ENCODE data around the gene DQX1.

DQX1 gene

DNA sequence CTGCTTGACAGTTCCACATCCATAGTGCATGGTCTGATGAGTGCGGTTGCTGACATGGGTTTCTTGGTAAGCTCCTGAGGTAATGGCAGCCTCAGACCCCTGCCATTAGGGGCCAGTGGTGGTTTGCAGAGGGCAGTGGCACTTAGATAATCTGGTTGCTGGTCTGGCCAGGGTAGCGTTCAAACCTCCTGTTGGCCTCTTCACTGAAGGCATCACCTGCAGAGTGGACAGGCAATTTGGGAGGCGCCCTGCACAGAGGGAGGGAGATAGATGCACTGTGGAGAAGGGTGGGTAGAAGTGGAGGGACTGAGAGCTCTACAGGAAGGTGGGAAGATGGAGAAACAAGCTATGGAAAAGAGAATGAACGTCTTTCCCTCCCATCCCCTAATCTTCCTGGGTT, 7.4 kb upstream of the DQX1 start:
- in situ Hi-C loops (cut with MboI; ENCODE audit: low sequenced_read_pairs), result no loop called here

DNA sequence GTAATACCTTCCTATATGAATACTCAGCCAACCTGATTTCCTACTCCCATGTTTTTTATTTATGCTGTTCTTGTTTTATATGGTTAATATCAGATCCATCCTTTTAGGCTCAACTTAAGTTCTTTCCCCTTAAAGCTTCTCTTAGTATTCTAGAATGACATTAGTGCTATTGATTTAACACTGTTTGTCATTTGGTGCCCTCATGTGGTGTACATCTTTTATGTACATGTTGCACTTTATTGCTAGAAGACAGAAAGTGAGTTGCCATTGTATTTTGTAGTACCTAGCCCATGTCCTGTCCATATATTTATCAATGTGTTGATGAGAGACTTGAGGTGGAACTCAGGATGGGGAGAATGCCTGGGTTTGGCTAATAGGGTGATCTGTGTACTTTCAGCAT, 6.2 kb upstream of the DQX1 start:
- in situ Hi-C loops (cut with MboI; ENCODE audit: low sequenced_read_pairs), result no loop called here

DNA sequence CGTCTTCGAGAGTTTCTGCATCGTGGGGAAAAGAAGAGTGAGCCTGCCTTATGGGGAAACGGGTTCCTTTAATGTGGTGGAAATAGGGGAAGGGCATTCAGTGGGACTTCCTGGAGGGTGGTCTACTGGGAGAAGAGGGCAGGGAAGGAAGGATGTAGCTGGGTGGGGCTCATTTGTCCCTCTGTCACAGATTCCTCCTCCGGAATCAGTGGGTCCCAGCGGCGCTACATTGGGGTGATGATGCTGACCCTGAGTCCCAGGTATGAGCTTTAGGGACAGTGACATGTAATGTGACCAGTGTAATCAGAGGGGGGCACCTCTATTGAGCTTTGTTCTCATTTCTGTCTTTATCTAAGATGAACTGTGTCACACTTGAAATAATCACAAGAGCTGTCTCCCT, 5.6 kb upstream of the DQX1 start:
- in situ Hi-C loops (cut with MboI; ENCODE audit: low sequenced_read_pairs), result no loop called here

DNA sequence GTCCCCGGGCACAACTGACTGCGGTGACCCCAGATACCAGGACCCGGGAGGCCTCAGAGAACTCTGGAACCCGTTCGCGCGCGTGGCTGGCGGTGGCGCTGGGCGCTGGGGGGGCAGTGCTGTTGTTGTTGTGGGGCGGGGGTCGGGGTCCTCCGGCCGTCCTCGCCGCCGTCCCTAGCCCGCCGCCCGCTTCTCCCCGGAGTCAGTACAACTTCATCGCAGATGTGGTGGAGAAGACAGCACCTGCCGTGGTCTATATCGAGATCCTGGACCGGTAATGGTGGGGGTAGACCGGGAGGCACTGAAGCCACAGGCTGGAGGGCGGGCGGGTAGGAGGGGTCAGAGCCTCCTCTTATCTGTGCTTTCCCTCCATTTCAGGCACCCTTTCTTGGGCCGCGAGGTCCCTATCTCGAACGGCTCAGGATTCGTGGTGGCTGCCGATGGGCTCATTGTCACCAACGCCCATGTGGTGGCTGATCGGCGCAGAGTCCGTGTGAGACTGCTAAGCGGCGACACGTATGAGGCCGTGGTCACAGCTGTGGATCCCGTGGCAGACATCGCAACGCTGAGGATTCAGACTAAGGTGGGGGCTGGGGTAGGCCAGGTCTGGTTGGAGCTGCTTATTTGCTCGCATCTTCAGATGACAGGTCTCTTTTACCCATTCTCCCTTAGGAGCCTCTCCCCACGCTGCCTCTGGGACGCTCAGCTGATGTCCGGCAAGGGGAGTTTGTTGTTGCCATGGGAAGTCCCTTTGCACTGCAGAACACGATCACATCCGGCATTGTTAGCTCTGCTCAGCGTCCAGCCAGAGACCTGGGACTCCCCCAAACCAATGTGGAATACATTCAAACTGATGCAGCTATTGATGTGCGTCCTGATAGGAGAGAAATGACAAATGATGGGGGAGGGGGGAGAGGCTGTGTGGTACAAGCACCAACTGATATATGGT, 4.5 kb upstream of the DQX1 start:
- in situ Hi-C loops (cut with MboI; ENCODE audit: low sequenced_read_pairs), result no loop called here

DNA sequence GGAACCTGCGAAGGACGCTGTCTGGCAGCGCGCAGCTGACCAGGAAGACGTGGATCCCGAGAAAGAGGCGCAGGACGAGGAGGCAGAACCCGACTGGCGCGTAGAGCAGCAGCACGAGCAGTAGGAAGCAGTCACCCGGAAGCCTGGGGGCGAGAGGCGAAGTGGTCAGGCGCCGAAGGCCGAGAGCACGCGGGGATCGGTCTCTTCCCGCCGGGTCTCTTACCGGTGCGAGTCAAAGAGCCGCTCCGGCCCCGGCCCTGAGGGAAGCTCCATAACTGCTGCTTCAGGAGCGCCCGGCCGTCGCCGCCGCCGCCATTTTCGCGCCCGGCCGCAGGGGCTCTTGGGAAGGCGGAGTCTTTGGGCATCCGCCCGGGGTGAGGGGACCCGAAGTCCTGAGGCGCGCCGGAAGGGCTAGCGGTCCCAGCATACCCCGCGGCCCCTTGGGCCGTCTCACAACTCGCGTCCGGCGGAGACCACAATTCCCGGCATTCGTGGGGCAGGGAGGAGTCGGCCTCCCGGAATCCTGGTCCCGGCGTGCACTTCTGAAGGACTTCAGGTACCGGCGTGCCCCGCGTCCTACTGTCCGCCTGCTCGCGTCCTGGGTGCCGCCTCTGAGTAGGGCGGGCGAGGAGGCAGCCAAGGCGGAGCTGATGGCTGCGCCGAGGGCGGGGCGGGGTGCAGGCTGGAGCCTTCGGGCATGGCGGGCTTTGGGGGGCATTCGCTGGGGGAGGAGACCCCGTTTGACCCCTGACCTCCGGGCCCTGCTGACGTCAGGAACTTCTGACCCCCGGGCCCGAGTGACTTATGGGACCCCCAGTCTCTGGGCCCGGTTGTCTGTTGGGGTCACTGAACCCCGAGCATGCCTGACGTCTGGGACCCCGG, 3.6 kb upstream of the DQX1 start, which contains the start of the genes AUP1 and HTRA2:
Gene AUP1 (minus strand): TSS at position 350 of the 882 bp plus-strand sequence. CDS start 77 bp downstream, at position 273.
Gene HTRA2 (plus strand): TSS at position 577 of the 882 bp plus-strand sequence. CDS start 74 bp downstream, at position 651.
- in situ Hi-C loops (cut with MboI; ENCODE audit: low sequenced_read_pairs), result no loop called here

DNA sequence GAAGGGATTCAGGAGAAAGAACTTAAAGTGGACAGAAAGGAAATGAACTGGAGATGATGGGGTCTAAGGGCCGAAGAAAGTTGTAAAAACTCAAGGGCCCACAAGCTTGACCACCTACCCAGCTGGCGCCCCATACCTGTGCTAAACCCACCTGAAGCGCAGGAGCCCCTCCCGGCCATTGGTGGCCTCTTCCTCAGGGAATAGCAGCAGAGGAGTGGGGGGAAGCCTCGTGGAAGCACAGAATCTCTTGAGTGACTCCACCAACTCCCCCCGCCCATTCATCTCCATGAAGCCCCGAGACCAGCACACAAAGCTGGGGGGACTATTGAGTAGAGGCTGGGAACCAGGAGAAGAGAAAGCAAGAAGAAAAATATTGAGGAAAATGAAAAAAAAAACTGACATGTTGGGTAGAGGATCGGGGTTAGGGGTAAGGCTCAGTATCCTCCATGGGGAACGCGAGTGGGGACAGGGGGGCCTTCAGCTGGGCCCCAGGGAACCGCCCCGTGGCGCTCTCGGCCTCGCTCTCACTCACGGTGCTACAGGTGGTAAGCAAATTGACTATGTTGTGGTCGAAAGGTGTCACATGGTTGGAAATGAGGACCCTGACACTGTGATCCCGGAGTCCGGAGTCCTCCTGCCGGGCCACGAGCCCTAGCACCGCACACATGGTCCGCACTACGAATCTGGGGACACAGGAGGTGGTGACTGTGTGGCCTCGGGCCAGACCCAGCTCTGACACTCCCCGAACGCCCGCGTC, 2.7 kb upstream of the DQX1 start:
- in situ Hi-C loops (cut with MboI; ENCODE audit: low sequenced_read_pairs), result no loop called here

DNA sequence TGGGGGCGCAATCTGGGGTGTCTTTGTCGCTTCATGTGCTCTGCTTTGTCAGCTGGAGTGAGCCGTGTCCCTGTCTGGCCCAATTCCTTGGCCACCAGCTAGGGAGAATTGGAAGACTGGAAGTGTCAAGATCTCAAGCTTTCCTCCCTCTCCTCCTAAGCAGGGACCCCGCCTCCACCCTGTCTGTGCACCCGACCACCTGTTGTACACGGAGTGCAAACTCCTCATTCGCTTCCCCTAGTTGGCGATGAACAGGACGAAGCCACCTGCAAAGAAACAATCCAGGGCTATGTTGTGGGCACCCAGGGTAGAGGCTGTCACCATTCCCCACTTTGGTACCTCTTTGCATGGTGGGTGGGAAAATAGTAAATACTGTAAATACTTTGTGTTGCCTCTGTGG, 1.7 kb upstream of the DQX1 start:
- in situ Hi-C loops (cut with MboI; ENCODE audit: low sequenced_read_pairs), result no loop called here

DNA sequence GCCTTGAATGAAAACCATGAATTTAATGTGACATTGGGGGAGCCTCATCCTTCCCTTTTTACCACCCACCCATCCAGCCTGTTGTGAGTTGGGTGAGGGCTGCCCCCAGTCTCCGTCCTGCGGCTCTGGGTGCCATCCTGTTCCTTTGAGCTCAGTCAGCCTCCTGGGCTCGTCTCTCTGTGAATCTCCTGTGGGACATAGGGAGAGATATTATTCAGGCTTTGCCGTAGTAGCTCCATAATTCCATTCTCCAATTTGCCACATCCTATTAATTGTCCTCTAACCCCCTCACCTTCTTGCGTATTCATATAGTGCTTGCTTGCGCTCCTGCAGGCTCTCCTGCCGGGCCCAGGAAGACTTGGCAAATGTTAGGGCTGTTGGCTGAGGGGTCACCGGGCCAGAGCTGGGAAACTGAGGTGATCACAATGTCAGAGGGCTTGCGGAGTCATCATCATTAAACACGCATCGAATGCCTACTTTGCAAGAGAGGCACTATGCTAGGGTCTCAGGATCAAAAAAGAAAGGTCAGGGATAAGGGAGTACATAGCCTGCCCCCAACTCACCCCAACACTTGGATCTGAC, 709 bp upstream of the DQX1 start:
- in situ Hi-C loops (cut with MboI; ENCODE audit: low sequenced_read_pairs), result no loop called here

DNA sequence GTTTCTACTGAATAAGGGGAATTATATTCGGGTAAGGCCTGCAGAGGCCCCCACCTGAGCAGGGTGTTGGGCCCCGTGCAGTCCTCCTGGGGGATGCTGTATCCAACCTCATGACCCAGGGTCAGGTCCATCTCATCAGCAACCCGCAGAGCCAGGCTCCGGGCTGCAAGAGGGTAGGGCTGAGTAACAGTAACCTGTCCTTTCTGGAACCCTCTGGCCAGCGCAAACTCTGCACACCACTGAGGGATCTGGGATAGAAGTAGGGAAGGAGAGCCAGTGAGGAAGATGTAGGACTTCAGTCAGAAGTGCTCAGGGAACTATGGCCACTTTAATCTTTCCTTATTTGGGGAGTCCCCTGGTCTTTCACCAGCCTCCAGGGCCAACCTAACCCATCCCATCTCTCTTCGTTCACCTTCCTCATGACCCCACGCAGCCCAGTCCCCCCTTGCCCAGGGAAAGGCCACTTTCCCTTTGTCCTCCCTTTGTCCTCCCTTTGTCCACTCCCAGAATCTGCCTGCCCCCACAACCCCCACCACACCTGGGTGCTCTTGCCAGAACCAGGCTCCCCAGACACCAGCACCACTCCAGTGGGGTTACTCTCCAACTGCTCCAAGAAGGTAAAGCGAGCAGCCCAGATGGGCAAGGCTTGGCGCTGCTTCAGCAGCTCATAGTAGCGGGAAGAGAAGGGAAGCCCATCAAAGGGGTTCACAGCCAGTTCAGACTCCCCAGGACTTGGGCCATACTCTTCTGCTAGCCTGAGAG, 895 bp downstream of the DQX1 start:
- in situ Hi-C loops (cut with MboI; ENCODE audit: low sequenced_read_pairs), result no loop called here

DNA sequence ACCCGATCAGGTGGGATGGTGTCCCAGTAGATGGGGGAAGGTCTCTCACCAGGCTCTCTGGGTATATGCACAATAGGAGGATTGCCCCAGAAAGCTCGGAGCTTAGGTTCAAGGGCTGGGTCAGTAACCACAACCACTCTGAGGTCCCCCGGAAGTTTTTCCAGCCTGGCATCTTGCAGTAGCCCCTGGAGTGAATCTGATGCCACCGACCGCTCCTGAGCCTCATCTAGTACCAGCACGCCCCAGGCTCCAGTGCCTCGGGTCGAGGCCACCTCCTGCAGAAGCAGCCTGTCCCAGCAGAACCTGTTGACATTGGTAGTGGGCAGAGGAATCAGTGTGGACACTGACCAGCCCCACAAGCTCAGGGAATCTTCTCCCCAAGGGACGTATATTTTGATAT, 2.0 kb downstream of the DQX1 start:
- in situ Hi-C loops (cut with MboI; ENCODE audit: low sequenced_read_pairs), result no loop called here

DNA sequence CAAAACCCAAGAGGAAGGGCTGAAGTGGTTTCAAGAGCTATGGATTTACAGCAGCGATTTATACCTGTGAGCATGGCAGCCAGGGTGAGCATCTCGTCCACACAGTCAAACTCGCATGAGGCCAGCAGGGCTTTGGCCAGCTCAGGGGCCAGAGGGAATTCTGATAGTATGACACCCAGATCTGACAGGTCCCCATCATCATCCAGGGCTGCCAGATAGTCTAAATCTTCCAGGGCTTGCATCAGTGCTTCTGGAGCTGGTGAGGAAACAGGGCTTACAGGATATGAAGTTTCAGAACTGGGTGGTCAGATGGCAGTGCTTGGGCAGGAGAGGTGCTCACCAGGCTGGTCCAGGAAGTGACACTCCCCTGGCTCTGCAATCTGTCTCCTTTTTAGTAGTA, 3.5 kb downstream of the DQX1 start:
- in situ Hi-C loops (cut with MboI; ENCODE audit: low sequenced_read_pairs), result no loop called here

DNA sequence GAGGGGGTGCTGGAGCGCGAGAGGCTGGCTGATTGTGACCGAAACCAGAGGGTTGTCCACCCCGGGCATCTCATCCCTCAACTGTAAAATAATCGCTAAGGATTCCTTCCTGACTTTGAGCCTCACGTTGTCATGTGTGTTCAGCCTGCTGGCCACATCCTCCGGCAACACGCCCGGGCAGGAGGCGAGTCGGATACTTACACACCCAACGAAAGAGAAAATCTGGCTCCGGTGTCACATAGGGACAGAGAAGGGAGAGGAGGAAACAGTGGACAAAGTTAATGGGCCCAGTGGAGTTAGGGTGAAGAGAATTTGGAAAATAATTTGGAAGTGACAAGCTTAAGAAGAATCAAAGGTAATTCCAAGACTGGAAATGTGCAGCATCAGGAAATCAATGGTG, 9.4 kb downstream of the DQX1 start:
- in situ Hi-C loops (cut with MboI; ENCODE audit: low sequenced_read_pairs), result no loop called here

DNA sequence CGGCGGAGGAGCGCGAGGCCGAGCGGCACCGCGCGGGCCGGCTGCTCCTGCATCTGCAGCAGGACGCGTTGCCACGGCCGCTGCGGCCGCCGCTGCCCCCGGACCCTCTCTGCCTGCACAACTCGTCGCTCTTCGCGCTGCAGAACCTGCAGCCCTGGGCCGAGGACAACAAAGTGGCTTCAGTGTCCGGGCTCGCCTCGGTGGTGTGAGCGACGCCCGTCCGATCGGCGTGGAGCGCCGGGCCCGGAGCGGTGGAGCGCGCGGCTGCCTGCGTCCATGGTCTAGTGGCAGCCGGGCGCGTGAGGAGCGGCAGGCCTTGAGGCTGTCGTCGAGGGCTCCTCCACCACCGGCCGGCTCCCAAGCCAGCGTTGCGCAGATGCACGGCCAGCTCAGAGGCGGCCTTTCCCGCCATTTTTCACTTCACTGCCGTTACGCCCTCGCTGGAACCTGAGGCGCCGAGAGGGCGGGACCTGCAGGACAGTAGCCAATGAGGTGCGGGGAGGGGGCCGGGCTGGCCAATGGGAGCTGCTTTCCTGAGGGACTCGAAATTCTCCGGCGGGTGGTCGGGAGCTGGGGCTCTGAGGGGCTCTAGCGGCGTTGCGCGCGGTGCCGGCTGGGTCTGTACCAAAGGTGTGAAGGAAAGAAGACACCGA, 9.9 kb downstream of the DQX1 start:
- in situ Hi-C loops (cut with MboI; ENCODE audit: low sequenced_read_pairs), result no loop called here

DNA sequence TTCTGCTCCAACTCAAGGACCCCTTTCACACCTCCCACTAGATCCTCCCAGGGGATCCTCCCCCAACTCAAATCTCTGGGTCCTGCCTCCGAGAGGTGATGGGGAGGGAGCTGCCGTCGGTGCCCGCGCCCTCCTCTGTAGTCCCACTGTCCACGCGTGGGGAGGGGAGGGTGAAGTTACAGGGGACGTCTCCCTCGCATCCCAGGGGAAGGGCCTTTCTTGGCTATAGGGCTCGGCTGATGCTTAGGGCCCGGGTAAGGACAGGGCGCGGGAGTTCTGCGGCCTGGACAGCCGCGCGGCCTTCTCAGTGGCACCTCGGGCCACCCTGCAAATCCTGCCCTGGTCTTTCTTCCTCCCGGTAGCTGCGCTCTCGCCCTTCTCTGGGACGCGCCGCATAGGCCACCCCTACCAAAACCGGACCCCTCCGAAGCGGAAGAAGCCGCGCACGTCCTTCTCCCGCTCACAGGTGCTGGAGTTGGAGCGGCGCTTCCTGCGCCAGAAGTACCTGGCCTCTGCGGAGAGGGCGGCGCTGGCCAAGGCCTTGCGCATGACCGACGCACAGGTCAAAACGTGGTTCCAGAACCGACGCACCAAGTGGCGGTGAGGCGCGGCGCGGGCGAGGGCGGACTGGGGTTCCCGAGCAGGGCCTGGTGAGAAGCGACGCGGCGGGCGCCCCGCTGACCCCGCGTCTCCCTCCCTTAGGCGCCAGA, 10.6 kb downstream of the DQX1 start:
- in situ Hi-C loops (cut with MboI; ENCODE audit: low sequenced_read_pairs), result no loop called here

DNA sequence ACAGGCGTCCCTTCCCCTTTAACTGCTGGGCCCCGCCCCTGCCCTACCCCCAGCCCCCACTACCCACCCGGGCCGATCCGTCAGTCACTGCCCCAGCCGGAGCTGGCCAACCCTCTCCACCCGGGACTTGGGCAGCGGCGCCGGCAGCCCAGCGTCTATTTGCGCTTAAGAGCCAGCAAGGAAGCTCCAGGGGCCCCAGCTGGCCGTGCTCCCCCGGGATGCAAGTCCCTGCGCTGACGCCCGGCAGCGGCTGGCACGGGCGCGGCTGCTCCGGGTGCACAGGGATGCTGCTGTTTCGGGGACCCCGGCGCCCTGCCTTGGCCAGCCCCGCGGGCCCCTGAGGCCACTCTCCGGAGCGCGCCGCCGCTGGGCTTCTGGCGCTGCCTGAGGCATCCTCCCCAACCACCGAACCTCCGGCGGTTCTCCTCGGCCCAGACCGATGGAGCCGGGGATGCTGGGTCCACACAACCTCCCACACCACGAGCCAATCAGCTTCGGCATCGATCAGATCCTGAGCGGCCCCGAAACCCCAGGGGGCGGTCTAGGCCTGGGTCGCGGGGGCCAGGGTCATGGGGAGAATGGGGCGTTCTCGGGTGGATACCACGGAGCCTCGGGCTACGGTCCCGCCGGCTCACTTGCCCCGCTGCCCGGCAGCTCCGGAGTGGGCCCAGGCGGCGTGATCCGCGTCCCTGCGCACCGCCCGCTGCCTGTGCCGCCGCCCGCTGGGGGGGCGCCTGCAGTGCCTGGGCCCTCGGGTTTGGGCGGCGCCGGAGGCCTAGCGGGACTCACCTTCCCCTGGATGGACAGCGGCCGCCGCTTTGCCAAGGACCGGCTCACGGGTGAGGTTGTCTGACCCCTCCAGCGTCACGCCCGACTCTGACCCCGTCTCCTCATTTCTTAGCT, 11.4 kb downstream of the DQX1 start, which contains the start of gene TLX2:
Gene TLX2 (plus strand): TSS at position 83 of the 903 bp plus-strand sequence. CDS start 357 bp downstream, at position 440.
- in situ Hi-C loops (cut with MboI; ENCODE audit: low sequenced_read_pairs), result no loop called here

DNA sequence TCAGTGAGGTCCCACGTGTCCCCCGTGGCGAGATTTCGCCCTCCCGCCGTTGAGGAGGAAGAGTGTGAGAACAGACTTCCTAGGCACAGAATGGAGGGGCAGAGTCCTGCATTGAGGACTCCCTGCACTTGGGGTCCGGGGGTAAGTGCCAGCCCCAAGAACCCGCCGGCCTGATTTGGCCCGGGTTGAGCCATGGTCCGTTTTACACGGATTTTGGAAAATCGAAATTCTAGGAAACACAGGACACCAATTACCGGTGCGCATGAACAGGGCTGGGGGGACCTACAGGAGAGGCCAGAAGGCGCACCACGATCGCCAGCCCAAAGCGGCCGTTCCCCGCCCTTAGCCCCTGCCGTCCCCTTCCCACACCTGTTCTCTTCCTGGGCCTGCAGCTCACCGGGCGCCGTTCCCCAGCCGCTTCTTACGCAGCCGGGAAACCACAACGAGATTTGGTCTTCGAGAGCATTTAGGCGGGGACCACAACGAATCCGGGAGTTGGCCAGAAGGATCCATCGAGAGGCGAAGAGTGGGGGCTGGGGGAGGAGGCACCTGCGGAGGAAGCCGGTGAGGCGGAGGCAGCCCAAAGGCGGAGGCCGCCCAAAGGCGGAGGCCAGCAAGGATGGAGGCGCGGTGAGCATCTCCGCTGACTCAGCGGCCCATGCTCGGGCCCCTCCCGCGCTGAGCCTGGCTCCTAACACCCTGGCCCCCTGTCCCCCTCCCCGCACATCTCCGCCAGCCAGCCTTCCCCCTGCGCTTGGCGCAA, 12.2 kb downstream of the DQX1 start:
- in situ Hi-C loops (cut with MboI; ENCODE audit: low sequenced_read_pairs), result no loop called here
